K562 (cell line): ENCODE measurements around the gene VPS9D1. TPM values are rescaled to one million over a fixed set of nuclear protein-coding genes. Genes with fewer than 3 reads are reported as not detected.
A peak's percentile ranks its signal among the peaks of the same experiment; 100 is the strongest.

Experiments used
- CBX8 ChIP-seq: fragments of 200-600 bp; sonication (generic); IDR thresholded peaks from 2 replicates; pipeline ENCODE4 v1.6.1; 2012; ENCODE audit warnings: borderline replicate concordance, mixed run types, low read depth, mild to moderate bottlenecking, moderate library complexity, mixed read lengths, low read length, control low read depth, inconsistent platforms; ENCODE audit not compliant: poor library complexity, severe bottlenecking; ENCODE audit errors: extremely low read depth
- CLOCK ChIP-seq: fragments of 250-450 bp; sonication (Bioruptor Pico); IDR thresholded peaks from 2 replicates; pipeline ENCODE4 v1.4.0; 2020; ENCODE audit warnings: mild to moderate bottlenecking, moderate library complexity, borderline replicate concordance
- CREBBP ChIP-seq: IDR thresholded peaks from one replicate; pipeline ENCODE4 v1.6.1; 2012; ENCODE audit warnings: low read depth, mild to moderate bottlenecking, control low read depth, inconsistent platforms, low read length
- FOXK2 ChIP-seq, 2 experiments: fragments of 450-650 bp; IDR thresholded peaks in 1 of 2; conservative IDR thresholded peaks in 1 of 2; 2 replicates each; pipeline ENCODE4 v1.6.1; 2016; ENCODE audit warnings: low read depth in 2 of 2, mild to moderate bottlenecking in 1 of 2
- HBP1 ChIP-seq: fragments of 450-650 bp; formaldehyde crosslinking; IDR thresholded peaks from 2 replicates; pipeline ENCODE4 v1.4.0; 2022; ENCODE audit warnings: missing genetic modification characterization
- LEF1 ChIP-seq: fragments of 450-650 bp; IDR thresholded peaks from 2 replicates; pipeline ENCODE4 v1.6.1; 2016; ENCODE audit warnings: mild to moderate bottlenecking
- MAFG ChIP-seq: fragments of 450-650 bp; conservative IDR thresholded peaks from 2 replicates; pipeline ENCODE4 v1.6.1; 2016; ENCODE audit warnings: missing genetic modification characterization, missing compliant biosample characterization
- MTA2 ChIP-seq: fragments of 450-650 bp; IDR thresholded peaks from 2 replicates; pipeline ENCODE4 v1.6.1; 2016; ENCODE audit warnings: low read depth
- NFE2L1 ChIP-seq: fragments of 450-650 bp; IDR thresholded peaks from 2 replicates; pipeline ENCODE4 v1.6.1; 2016; ENCODE audit warnings: missing genetic modification characterization, low read depth, mild to moderate bottlenecking, missing compliant biosample characterization, moderate library complexity, borderline replicate concordance
- POLR2AphosphoS5 ChIP-seq: IDR thresholded peaks from 2 replicates; pipeline ENCODE4 v1.6.1; 2011; ENCODE audit warnings: mild to moderate bottlenecking, low read depth, low read length, moderate library complexity; ENCODE audit not compliant: control insufficient read depth, insufficient read depth
- SMC3 ChIP-seq: conservative IDR thresholded peaks from 2 replicates; pipeline ENCODE4 v1.6.1; 2011; ENCODE audit warnings: low read depth, low read length, improper control_type of control experiment; ENCODE audit not compliant: insufficient read depth
- SNRNP70 ChIP-seq: fragments of 200-400 bp; formaldehyde crosslinking; optimal IDR thresholded peaks from 2 replicates; pipeline ENCODE3; 2017; ENCODE audit warnings: low read depth, low read length
- SOX6 ChIP-seq: fragments of 450-650 bp; IDR thresholded peaks from 2 replicates; pipeline ENCODE4 v1.6.1; 2014; ENCODE audit warnings: mild to moderate bottlenecking
- STAG1 ChIP-seq: sonication (generic); formaldehyde crosslinking; IDR thresholded peaks from 2 replicates; pipeline ENCODE4 v1.5.0; 2020; ENCODE audit warnings: missing genetic modification reagents, borderline replicate concordance
- WHSC1 ChIP-seq: IDR thresholded peaks from one replicate; pipeline ENCODE4 v1.6.1; 2012; ENCODE audit warnings: low read length, control low read depth, inconsistent platforms
- ZFP36 ChIP-seq: fragments of 150-350 bp; IDR thresholded peaks from 2 replicates; pipeline ENCODE4 v1.6.1; 2018; ENCODE audit warnings: low read length, low read depth; ENCODE audit not compliant: partially characterized antibody
- ZKSCAN1 ChIP-seq: fragments of 150-350 bp; IDR thresholded peaks from 2 replicates; pipeline ENCODE4 v1.6.1; 2016; ENCODE audit warnings: low read depth, low read length
- ZNF239 ChIP-seq: fragments of 250-450 bp; sonication (Bioruptor Pico); IDR thresholded peaks from 2 replicates; pipeline ENCODE4 v1.4.0; 2020; ENCODE audit warnings: mild to moderate bottlenecking
- ZNF584 ChIP-seq: fragments of 200-800 bp; sonication (Bioruptor generic); IDR thresholded peaks from 2 replicates; pipeline ENCODE4 v1.6.1; 2016; ENCODE audit warnings: low read depth, mild to moderate bottlenecking, missing genetic modification characterization, missing compliant biosample characterization
- polyA plus RNA-seq, 8 experiments: library from polyadenylated mRNA; depleted of rRNA in 4 of 8; stranded (reverse) in 5 of 8; unstranded in 3 of 8; fragments of >200 nt; fragmentation: Nextera tagmentation in 2 of 8; fragmentation: Illumina TruSeq in 1 of 8; extraction: Ambion mirVana in 2 of 8; extraction: Trizol in 1 of 8; gene quantifications; 2 replicates each; pipeline versions ENCODE4 v1.2.1 to v1.2.3, GENCODE V29; 2011 to 2014; ENCODE audit warnings: inconsistent platforms in 1 of 8, missing spikeins in 1 of 8
- total RNA-seq, 7 experiments: library from RNA; depleted of rRNA in 6 of 7; stranded (reverse); fragments of >200 nt in 6 of 7; fragmentation: Illumina TruSeq in 2 of 7; extraction: Trizol in 2 of 7; gene quantifications; 2 replicates each; pipeline versions ENCODE4 v1.2.1 to v1.2.3, GENCODE V29; 2011 to 2021; ENCODE audit warnings: low replicate concordance in 1 of 7

VPS9D1 gene
- total and polyA plus RNA-seq, 9 of the 15 experiments (the other 6 are each of a cell fraction or from before 2014, with no cell fraction given) = 0.33 to 3.1 (median 1.1) TPM

DNA sequence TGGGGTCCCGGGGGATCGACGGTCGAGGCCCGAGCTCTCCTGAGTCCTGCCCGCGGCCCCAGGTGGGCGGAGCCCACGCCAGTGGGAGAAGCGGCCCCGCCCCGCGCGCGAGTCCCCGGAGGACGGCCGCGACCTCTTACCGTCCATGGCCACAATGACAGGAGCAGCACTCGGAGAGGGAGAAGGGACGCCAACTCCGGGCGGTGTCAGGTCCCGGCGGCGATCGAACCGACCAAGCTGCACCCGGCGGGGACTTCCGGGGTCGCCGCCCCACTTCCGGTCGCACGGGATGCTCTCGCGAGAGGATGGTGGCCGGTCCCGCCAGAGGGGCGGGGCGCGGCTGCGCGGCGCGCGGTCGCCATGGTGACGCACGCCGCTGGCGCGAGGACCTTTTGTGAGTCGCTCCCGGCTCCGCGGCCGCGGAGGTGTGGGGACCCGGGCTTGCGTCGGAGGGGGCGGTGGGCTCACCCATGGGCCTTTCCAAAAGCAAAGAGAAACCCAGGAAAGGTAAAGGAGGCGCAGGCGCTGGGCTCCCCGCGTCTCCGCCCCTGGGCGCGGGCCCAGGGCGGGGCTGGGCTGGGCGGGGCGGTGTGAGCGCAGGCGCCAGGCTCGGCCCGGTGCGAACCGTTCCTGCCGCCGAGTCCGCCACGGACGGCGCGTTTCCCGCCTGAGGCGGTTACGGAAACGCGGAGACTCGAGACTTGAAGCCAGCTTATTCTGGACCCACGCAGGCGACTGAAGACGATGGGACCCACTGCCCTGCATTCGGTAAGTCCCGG lies 63.1 kb downstream of the VPS9D1 start, which contains the start of the genes CHMP1A and SPATA33 (continued):
- TF ChIP-seq HBP1 (CRISPR knock-in tag) (0 out of 2 replicates have a peak, but pooled peaks have one; percentile 40), MAFG (no peak), POLR2AphosphoS5 (peak; percentile 62; the same call in 1 of the 2 replicates), ZNF239 (CRISPR knock-in tag) (no peak), SNRNP70 (no peak), LEF1 (no peak), MTA2 (no peak), CLOCK (CRISPR knock-in tag) (no peak), WHSC1 (no peak), FOXK2 (conservative IDR thresholded peaks at IDR 0.05 in 1 of 2, IDR thresholded peaks at IDR 0.05 in 1 of 2; ENCODE audit: low read depth in 2 of 2) (no peak), STAG1 (CRISPR knock-in tag) (no peak), ZFP36 (no peak), SMC3 (no peak), NFE2L1 (tag) (no peak), ZNF584 (CRISPR knock-in tag) (no peak), CBX8 (no peak), SOX6 (0 out of 2 replicates have a peak, but pooled peaks have one; percentile 9), CREBBP (no peak), ZKSCAN1 (no peak)
